Body of pancreas (tissue), 4 donors: ENCODE results near the gene WRAP73.

ENCODE experiments used
- POLR2A ChIP-seq, 3 donors: fragments of 450-650 bp; IDR thresholded peaks; one replicate each; pipeline ENCODE4 v1.6.1; 2016; ENCODE audit warnings: antibody characterized with exemption in 3 of 3, mild to moderate bottlenecking in 2 of 3
- TF ChIP-seq, protein P1 (sequence below), 7 experiments: fragments of 450-650 bp in 4 of 7; fragments of 200-600 bp in 3 of 7; sonication (generic) in 3 of 7; IDR thresholded peaks; one replicate each; pipeline ENCODE4 v1.5.1; 2016 to 2019; ENCODE audit warnings: antibody characterized with exemption in 7 of 7

GRCh38 chr1:3610527-3611169 lies 39.3 kb downstream of the WRAP73 start:
- no peak for TF ChIP-seq POLR2A (IDR thresholded peaks at IDR 0.05)
- TF ChIP-seq, protein P1, sequence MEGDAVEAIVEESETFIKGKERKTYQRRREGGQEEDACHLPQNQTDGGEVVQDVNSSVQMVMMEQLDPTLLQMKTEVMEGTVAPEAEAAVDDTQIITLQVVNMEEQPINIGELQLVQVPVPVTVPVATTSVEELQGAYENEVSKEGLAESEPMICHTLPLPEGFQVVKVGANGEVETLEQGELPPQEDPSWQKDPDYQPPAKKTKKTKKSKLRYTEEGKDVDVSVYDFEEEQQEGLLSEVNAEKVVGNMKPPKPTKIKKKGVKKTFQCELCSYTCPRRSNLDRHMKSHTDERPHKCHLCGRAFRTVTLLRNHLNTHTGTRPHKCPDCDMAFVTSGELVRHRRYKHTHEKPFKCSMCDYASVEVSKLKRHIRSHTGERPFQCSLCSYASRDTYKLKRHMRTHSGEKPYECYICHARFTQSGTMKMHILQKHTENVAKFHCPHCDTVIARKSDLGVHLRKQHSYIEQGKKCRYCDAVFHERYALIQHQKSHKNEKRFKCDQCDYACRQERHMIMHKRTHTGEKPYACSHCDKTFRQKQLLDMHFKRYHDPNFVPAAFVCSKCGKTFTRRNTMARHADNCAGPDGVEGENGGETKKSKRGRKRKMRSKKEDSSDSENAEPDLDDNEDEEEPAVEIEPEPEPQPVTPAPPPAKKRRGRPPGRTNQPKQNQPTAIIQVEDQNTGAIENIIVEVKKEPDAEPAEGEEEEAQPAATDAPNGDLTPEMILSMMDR (IDR thresholded peaks at IDR 0.05): no peak
